HG02885 (cell line): ENCODE results near the gene PLEKHA1.

Source experiments
- ATAC-seq: cut with Tn5 transposase; IDR thresholded peaks from one replicate; pipeline ENCODE4 v1.9.1; 2021; ENCODE audit warnings: mild to moderate bottlenecking; ENCODE audit not compliant: unreplicated experiment, poor library complexity

PLEKHA1 gene

DNA sequence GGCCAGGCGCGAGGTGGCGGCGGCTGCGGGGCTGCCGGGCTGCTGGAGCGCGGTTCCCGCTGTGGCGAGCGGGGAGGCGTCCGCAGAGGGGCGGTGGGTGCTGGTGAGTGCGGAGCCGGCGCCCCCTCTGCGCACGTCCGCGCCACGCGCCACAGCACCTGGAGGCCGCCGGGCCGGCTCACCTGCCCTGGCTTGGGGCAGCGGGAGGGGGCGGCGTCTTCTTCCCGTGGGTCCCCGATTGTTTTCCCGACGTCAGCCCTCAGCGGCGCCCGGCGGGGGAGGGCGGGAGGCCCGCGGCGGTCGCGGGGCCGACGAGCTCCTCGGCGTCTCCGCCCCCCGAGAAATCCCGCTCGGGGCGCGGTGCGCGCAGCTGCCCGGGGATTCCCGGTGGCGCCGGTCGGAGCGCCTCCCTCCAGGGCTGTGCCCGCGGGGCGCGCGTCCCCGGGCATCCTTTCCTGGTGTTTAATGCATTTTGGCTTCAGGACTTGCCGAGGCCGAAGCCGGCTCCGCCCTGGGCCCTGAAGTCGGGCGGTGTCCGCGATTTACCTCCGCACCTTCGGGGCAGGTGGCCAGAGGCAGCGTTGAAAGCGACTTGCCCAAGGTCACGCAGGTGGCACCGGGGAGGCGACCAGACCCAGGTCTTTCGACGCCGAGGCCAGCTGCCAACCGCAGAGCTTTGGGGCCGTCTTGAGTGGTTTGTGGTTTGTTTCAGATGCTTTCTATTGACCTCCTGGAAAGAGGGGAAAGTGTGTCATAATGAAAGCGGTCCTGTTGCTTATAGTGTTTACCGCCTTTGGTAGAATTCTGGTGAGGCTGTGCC is 561 bp downstream of the PLEKHA1 start:
- peak; percentile 62 for ATAC-seq

DNA sequence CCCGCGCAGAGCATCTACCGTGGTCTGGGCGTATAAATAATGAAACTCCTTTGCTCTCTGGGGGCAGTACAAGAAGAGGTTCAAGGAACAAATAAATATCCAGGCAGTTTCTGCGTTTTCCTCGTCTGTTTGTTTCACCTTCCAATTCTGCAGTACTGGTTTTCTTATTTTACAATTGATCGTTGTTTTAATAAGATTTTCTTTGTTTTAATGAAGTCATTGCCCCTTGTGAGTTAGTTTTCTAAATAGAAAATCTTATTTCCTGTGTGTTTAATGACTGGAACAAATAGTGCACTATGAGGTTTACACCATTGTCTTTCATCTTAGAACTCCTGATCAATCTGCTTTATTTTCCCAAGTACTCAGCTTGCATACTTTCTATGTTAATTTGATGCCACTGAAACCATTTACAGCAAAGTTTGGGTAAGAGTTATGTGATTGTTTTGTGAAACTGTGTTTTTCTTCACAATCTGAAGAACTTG is 1.2 kb downstream of the PLEKHA1 start:
- no peak for ATAC-seq

DNA sequence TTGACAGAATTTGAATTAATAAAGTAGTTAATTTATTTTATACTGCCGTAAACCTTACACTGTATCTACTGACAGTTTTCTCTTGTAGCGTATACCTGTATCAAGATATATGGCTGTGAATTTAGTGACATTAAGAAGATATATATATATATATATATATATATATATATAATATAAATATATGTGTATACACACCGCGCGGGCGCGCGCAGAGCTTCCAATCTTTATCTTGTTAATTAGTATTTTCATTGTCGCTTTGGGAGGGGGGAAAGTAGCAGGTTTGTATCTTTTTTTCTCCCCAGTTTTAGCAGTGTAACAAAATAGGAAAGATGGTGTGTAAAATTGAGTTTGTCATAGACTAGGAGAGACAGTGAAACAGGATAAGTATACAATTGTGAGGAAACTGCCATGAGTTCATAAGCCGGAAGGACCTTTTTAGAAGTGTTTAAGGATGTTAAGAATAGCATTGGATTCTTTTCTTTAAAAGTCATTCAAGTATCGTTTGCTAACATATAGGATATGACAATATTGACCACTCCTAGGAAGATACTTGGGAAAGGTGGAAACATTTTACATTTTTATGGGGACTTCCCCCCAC is 2.0 kb downstream of the PLEKHA1 start:
- ATAC-seq = no peak

DNA sequence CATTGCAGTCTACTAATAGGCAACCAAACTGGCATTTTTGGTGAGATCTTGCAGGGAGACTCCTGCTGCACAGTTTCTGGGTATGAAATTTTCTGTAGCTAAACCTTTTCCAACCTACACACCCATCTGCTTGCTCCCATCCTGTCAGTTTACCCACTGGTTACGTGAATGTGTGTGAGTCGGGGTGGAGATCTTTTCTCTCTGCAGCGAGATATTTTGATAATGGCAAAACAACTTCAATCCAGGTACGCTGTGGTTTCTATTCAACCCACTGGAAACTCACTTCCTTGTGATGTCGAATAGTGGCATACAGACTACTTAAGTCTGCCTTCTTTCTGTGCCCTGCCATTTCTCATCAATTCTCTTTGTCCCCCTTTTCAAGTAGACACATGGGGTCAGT is 4.5 kb downstream of the PLEKHA1 start:
- no peak for ATAC-seq

DNA sequence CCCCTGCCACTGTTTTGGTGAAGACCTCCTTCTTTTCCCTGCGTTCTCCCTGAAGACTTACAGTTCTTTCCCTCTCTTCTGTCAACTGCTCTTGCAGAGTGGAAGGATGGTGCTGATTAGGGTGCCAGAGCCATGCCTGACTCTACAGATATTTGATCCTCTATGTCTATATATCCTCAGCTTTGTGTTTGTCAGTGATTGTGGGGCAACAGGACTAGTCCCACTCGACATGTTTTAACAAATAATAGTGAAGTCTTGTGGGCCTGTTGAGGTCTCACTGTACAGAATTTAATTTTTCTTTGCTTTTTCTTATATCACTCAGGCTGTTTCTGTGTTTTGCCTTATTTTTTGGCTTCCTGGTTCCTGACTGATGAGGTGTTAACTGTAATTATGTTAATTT is 5.0 kb downstream of the PLEKHA1 start:
- no peak for ATAC-seq

DNA sequence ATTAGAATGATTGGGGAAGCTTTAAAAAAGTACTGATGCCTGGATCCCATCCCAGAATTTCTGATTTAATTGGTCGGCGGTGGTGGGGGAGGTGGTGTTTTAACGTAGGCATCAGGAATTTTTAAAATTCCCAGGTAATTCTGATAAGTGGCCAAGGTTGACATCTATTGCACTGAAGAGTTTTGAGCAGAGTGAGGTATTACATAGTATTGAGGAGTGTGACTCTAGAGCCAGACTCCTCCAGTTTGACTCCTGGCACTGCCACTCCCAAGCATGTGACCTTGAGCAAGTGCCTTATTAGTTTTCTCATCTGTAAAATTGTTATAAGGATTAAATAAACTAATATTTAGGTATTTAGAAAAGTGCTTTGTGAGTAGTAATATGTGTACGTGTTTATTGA is 6.2 kb downstream of the PLEKHA1 start:
- ATAC-seq = no peak

DNA sequence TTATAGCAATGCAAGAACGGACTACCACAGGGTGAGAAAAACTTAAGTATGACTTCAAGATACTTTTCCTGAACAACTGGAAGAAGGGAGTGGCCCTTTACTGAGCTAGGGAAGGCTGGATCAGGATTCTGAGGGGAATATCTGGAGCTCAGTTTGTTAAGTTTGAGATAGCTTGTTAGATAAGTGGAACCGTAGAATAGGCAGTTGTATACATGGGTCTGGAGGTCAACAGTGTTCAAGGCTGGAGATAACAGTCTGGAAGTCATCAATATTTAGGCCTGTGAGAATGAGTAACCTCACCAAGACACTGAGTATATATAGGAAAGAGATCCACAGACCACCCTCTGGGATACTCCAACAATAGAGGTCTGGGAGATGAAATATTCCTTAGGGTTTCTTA is 7.2 kb downstream of the PLEKHA1 start:
- no peak for ATAC-seq

DNA sequence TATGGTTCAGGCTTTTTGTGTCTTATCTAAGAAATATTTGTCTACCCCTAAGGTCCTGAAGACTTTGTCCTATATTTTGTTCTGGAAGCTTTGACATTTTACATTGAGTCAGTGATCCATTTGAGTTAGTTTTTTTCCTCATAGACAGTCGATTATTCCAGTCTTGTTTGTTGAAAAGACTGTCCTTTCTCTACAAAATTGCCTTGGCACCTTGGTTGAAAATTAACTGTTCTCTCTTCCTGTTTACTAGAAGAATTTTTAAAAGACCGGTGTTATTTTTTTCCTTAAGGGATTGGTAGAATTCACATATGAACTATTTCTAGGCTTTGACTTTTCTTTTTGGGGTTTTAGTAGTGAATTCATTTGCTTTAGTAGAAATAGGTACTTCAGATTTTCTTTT is 12.0 kb downstream of the PLEKHA1 start:
- no peak for ATAC-seq

DNA sequence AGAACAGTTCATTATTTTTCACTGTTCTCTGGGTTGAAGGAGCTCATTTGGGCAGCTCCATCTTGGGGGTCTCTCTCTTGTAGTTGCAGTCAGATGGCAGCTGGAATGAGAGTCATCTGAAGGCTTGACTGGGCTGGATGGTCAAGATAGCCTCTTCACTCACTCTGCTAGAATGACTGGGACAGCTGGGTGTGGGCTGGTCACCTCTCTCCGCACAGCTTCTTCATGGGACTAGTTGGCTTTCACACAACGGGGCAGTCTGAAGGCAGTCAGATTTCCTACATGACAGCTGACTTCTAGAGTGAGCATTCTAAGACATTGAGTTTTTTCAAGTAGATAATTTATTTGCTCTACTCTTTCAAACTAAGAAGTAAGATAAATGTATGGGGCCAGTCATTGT is 13.1 kb downstream of the PLEKHA1 start:
- ATAC-seq = no peak

DNA sequence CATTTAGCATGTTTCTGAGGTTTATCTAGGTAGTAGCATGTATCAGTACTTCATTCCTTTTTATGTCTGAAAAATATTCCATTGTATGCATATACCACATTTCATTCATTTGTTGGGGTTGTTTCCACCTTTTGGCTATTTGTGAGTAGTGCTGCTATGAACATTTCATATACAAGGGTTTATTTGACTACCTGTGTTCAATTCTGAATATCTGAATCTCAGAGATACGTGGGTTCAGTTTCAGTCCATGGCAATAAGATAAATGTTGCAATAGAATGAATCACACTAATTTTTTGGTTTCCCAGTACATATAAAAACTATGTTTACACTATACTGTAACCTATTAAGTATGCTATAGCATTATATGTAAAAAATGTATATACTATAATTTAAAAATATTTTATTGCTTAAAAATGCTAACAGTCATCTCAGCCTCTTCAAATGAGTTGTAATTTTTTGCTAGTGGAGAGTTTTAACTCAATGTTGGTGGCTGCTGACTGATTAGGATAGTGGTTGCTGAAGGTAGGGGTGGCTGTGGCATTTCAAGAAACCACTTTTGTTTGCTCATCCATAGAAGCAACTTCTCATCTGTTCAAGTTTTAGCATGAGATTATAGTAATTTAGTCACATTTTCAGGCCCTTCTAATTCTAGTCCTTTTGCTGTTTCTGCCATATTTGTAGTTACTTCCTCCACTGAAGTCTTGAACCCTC is 13.9 kb downstream of the PLEKHA1 start:
- ATAC-seq = no peak

DNA sequence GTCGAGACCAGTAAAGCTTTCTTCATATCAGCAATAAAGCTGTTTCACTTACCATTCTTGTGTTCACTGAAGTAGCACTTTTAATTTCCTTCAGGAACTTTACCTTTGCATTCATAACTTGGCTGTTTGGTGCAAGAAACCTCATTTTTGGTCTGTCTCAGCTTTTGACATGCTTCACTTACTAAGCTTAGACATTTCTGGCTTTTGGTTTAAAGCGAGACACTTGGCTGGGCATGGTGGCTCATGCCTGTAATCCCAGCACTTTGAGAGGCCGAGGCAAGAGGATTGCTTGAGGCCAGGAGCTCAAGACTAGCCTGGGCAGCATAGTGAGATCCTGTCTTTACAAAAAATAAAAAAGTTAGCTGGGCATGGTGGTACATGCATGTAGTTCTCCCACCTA is 15.8 kb downstream of the PLEKHA1 start:
- ATAC-seq = no peak

DNA sequence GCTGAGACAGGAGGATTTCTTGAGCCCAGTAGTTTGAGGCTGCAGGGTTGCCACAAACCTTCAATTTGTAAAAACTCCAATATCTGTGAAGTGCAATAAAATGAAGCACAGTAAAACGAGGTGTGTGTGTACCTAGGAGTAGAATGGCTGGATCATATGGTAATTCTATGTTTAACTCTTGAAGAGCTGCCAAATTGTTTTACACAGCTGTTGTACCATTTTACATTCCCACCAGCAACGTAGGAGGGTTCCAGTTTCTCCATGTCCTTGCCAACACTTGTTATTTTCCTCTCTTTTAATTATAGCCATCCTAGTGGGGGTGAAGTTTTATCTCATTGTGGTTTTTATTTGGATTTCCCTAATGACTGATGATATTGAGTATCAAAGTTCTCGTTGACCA is 16.2 kb downstream of the PLEKHA1 start:
- no peak for ATAC-seq

DNA sequence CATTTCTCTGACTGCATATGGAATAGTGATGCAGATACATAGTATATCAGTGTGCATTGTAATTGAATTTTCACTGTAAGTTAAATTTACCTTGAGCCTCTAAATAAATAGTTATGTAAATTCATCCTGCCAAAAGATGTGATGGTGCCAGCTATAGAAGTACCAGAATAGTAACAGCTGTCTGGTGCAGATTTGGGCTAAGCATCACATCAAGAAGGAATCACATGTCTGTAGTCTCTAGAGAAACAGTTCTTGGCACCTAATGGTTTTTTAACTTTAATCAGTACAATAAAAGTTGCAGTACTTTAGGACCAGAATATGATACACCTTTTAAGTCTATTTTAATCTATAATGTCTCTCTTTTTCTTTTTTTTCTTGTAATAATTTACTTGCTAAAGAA is 17.4 kb downstream of the PLEKHA1 start:
- ATAC-seq = no peak

DNA sequence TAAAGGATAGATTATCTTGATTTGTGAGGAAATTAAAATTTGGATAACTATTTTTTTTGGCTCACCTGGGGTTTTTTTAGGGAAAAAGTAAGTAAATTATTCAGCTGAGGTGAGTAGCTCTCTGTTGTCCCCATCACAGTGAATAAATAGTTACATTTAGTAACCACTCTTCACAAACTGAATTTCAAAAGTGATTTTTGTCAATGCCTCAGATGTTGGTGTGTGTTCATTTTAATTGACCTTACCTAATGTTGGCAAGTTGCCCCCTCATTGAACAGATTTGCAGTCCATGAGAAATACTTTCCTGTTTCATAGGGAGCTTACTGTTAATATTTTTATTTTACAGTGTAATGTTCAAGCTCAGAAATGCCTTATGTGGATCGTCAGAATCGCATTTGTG is 18.3 kb downstream of the PLEKHA1 start:
- no peak for ATAC-seq

DNA sequence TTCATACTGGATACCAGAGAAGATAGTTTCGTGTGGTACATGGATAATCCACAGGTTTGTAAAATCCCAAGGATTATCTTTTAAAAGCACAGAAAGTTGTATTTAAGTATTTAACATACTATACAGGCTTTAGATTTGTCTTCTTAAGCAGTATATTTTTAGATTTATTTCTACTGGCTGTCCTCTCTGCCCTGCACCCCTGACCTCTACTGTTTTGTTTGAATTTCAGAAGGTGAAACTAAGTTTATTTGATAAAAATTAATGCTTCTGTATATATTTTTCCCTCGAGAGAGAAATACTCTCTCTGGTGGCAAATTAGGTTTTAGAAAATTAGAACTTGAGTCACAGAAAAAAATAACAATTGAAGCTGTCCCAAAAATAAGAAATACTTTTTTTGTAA is 18.8 kb downstream of the PLEKHA1 start:
- no peak for ATAC-seq

DNA sequence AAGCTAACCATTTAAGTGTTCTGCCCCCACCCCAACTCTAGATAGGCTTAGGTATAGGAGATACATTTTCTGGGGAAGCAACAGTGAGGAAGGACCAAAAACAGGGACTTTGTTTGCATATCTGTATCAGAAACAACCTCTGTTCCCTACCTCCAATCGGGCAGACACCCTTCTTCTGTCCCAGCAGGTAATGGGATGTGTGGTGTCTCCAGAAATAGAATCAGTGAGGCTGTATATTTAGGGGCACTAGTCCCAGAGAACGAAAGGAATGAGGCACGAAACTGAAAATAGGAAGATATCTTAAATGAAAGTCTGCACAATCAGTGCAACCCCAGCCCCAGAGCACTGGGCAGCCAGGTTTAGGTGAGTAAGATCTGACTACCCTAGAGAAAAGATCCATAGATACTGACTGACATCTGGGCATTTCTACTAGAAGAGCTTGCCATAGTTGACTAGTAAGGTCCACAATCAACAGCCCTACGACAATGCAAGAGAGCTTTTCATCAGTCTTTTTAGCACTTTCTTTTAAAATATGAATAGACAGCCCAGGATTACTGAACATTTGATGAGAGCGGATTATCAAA is 28.1 kb downstream of the PLEKHA1 start:
- ATAC-seq = no peak

DNA sequence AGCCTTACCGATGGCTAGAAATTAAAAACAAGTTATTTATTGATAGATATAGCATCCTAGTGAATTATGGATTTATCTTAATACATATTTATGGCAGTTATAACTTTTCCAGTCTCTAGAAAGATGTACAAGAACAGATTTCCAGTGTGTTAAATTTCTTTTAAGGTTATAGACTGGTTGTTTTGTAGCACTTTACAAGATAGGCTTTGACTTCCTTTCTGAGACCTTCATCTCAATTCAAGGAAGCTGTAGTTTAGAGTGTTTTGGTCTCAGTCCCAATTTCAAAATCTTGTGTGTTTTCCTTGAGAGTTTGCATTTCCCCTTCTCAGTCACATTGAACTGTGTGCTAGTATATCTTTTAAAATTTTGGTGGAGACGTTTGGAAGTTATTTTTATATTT is 30.1 kb downstream of the PLEKHA1 start:
- ATAC-seq = no peak

DNA sequence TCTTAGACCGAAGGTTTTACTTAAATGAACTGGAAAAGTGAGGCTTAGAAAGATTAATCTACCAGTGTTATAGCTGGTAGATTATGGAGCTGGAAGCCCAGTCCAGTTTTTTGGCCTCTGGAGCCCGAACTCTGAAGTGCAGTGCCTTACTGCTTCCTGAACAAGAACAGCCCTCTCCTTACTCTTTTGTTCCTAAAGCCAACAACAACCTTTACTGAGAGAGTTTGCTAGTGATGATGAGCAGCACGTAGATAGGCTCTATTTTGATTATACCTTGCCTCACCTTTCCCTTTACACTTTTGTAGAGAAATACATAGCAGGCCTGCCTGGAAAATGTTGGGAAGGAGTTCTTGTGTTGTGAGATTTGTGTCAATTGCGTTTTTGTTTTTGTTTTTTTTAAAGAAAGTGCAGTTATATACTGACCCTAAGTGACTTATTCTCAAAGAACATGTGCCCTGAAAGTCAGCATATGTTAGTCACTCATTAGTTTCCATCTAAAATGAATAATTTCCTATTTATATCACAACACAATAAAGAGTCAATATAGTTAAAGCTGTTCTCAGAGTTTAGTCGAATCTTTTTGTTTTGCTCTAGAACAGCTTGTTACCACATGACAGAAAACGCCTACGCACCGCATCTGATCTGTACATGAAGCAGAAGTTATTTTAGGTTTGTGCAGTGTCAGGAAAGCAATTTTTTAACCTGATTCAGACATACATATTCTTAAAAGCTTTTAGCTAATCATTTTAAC is 33.0 kb downstream of the PLEKHA1 start:
- ATAC-seq = no peak

DNA sequence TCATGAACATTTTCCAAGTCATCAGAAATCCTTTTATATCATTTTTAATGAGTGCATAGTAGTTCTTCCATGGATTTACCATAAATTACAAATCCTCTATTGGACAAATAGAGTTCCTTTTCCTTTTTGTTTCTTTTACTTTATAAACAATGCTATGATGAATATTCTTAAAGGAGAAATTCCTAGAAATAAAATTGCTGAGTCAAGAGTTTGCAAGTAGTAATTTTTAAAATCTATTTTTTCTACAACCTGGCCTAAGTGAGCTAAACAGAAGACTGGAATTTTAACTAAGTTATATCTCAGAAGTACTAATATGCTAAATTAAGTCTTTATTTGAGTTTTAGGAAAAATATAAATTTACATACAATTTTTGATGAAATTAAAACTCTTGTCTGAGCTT is 38.8 kb downstream of the PLEKHA1 start:
- no peak for ATAC-seq

DNA sequence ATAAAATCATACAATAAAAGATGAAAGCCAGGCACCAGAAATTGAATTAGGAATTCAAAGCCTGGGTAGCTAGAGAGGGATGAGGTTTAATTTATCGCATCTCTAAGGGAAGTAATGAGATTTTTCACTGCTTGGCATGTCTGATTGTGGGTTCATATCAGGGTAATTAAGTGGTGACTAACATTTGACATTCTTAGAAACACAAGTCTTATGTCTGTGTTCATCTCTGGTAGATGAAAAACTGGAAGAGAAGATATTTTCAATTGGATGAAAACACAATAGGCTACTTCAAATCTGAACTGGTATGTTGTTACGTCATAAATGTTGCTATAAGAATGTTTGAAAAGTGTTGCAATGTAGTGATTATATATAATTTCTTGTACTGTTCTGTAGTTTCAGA is 43.2 kb downstream of the PLEKHA1 start:
- no peak for ATAC-seq
